NB4 (cell line): ENCODE results near the gene SRP68.

ENCODE experiments used
- DNase-seq: peaks from one replicate; pipeline ENCODE4 v3.0.0; 2010; ENCODE audit warnings: low read depth
- H3K4me3 ChIP-seq: one replicate; pipeline ENCODE4 v1.5.1; 2011; ENCODE audit warnings: mild to moderate bottlenecking, low read depth, low read length, moderate library complexity
- MYC ChIP-seq: IDR thresholded peaks from 2 replicates; pipeline ENCODE4 v1.6.1; 2011; ENCODE audit warnings: low read depth, low read length
- POLR2A ChIP-seq: IDR thresholded peaks from 2 replicates; pipeline ENCODE4 v1.6.1; 2011; ENCODE audit warnings: mild to moderate bottlenecking; ENCODE audit not compliant: insufficient read length; ENCODE audit errors: extremely low read depth
- TF ChIP-seq, protein P1 (sequence below): IDR thresholded peaks from 2 replicates; pipeline ENCODE4 v1.6.1; 2011; ENCODE audit warnings: low read depth, low read length
- TF ChIP-seq, protein P2 (sequence below): IDR thresholded peaks from one replicate; pipeline ENCODE4 v1.5.1; 2012; ENCODE audit warnings: low read depth, low read length

The SRP68 gene

DNA sequence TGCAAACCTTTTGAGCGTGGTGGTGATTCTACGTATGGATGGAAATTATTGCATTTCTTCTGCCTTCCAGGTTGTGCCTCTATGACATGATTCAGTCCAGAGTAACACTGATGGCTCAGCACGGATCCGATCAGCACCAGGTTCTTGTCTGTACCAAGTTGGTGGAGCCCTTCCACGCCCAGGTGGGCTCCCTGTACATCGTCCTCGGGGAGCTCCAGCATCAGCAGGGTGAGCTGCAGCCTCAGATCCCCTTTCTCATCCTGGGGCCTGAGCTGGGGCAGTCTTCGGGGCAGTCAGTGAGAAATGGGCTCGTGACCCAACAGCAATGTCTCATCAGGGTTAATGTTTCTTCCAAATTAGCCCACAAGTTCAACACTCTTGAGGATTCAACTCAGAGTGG, 80.9 kb downstream of the SRP68 start:
- DNase-seq = no peak
- TF ChIP-seq, protein P1, sequence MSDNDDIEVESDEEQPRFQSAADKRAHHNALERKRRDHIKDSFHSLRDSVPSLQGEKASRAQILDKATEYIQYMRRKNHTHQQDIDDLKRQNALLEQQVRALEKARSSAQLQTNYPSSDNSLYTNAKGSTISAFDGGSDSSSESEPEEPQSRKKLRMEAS = no peak
- TF ChIP-seq, protein P2, sequence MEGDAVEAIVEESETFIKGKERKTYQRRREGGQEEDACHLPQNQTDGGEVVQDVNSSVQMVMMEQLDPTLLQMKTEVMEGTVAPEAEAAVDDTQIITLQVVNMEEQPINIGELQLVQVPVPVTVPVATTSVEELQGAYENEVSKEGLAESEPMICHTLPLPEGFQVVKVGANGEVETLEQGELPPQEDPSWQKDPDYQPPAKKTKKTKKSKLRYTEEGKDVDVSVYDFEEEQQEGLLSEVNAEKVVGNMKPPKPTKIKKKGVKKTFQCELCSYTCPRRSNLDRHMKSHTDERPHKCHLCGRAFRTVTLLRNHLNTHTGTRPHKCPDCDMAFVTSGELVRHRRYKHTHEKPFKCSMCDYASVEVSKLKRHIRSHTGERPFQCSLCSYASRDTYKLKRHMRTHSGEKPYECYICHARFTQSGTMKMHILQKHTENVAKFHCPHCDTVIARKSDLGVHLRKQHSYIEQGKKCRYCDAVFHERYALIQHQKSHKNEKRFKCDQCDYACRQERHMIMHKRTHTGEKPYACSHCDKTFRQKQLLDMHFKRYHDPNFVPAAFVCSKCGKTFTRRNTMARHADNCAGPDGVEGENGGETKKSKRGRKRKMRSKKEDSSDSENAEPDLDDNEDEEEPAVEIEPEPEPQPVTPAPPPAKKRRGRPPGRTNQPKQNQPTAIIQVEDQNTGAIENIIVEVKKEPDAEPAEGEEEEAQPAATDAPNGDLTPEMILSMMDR = no peak
- TF ChIP-seq MYC (no peak), POLR2A (no peak)
- no peak overlapping the region for H3K4me3 ChIP-seq
